HS-27A (cell line): ENCODE results near the gene SLC13A1.
"Not testable (repeated sequence)": the region's sequence is repeated elsewhere in the genome, so short reads cannot be mapped to it uniquely, and the experiment has no call there.

Experiments used
- DNase-seq: peaks from one replicate; pipeline ENCODE4 v3.0.0-alpha.2; 2012; ENCODE audit warnings: low read depth, missing footprints

Gene SLC13A1

GRCh38 chr7:123125231-123125630, 74.5 kb downstream of the SLC13A1 start:
- DNase-seq = no peak

- DNase-seq = no peak
Observed at GRCh38 chr7:123122916-123123315, 76.9 kb downstream of the SLC13A1 start.

- DNase-seq = no peak
Observed at GRCh38 chr7:123120286-123120685, 79.5 kb downstream of the SLC13A1 start.

GRCh38 chr7:123115331-123115730, 84.4 kb downstream of the SLC13A1 start:
- DNase-seq = no peak

GRCh38 chr7:123114288-123114687, 85.5 kb downstream of the SLC13A1 start:
- DNase-seq = no peak

GRCh38 chr7:123112833-123113232, 86.9 kb downstream of the SLC13A1 start:
- no peak for DNase-seq

GRCh38 chr7:123099712-123100111, 100.1 kb downstream of the SLC13A1 start:
- no peak for DNase-seq

- no peak for DNase-seq
Observed at GRCh38 chr7:123096976-123097375, 102.8 kb downstream of the SLC13A1 start.

- no peak for DNase-seq
Observed at GRCh38 chr7:123096434-123096833, 103.3 kb downstream of the SLC13A1 start.

- no peak for DNase-seq
Observed at GRCh38 chr7:123090456-123090855, 109.3 kb downstream of the SLC13A1 start.

- DNase-seq = not testable (repeated sequence)
Observed at GRCh38 chr7:123086910-123087309, 112.9 kb downstream of the SLC13A1 start.

GRCh38 chr7:123084861-123085260, 114.9 kb downstream of the SLC13A1 start:
- DNase-seq = not testable (repeated sequence)

- DNase-seq = no peak
Observed at GRCh38 chr7:123079021-123079420, 120.7 kb downstream of the SLC13A1 start.

- no peak for DNase-seq
Observed at GRCh38 chr7:123075838-123076467, 123.8 kb downstream of the SLC13A1 start.

- no peak for DNase-seq
Observed at GRCh38 chr7:123070702-123071286, 129.0 kb downstream of the SLC13A1 start.

GRCh38 chr7:123067814-123068213, 132.0 kb downstream of the SLC13A1 start:
- DNase-seq = no peak
